ENCODE data around the gene ELMO1.

ELMO1 gene

DNA sequence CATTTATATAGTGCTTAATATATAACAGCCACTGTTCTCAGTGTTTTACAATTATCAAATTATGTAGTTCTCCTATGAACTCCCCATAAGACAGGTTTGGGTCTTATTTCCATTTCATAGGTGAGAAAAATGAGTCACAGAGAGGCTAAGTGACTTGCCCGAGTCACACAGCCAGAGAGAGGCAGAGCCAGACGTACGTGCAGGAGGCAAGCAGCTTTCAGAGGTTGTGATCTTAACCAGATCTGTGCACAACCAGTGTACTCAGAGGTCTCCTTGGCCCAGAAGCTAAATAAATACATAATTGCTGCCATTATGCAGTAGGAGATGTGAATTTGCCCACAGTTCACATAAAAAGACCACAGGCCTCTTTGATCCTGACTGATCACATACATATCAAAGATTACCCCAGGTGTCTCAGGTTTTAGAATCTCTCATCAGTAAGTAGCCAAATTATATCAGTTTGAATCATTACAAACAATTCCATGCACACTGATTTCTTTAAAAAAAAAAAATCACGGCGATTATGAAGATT lies 419.7 kb downstream of the ELMO1 start:
- TF ChIP-seq, protein P1, sequence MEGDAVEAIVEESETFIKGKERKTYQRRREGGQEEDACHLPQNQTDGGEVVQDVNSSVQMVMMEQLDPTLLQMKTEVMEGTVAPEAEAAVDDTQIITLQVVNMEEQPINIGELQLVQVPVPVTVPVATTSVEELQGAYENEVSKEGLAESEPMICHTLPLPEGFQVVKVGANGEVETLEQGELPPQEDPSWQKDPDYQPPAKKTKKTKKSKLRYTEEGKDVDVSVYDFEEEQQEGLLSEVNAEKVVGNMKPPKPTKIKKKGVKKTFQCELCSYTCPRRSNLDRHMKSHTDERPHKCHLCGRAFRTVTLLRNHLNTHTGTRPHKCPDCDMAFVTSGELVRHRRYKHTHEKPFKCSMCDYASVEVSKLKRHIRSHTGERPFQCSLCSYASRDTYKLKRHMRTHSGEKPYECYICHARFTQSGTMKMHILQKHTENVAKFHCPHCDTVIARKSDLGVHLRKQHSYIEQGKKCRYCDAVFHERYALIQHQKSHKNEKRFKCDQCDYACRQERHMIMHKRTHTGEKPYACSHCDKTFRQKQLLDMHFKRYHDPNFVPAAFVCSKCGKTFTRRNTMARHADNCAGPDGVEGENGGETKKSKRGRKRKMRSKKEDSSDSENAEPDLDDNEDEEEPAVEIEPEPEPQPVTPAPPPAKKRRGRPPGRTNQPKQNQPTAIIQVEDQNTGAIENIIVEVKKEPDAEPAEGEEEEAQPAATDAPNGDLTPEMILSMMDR (IDR thresholded peaks at IDR 0.05; ENCODE audit: extremely low read depth, insufficient read depth, missing control alignments) = no peak
- DNase-seq (ENCODE audit: low spot score) = no peak
- in situ Hi-C loops (cut with MboI; ENCODE audit: low pct_unique_long_range_greater_than_20kb, low sequenced_read_pairs, unreplicated experiment) = no loop called here

DNA sequence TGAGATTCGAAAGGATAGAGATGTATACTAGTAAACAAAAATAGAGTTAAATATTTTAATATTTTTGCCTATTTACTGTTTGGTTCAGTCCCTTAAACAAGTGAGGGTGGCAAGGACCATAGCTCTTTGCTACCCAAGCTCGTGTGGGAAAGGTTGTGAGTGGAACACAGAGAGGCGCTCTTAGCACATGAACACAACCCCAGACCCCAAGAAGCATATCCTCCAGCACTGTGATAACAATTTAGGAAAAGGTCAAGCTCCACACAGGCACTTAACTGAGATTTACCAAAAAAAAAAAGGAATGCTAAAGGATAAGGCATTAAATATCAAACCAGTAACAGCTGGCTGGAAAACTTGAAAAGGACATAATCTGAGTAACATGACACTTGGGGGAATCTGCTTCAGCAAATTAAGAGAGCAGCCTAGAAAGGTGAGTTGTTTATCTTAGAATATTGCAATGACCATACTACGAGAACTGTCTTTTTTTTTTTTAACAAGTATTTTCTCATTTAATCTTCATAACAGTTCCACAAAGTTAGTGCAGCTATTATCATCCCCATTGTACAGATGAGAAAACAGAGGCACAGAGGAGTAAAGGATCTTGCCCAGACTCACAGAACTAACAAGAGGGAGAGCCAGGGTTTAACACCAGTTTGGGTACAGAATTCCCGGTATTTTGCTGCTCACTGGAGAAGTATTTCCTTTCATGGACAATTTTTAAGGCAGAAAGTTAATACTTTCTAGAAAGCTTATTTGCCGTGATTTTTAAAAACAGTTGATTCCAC lies 420.9 kb downstream of the ELMO1 start:
- no peak for DNase-seq (ENCODE audit: low spot score)
- in situ Hi-C loops (cut with MboI; ENCODE audit: low pct_unique_long_range_greater_than_20kb, low sequenced_read_pairs, unreplicated experiment) = no loop called here
- TF ChIP-seq, protein P1 (IDR thresholded peaks at IDR 0.05; ENCODE audit: extremely low read depth, insufficient read depth, missing control alignments) = peak; percentile 7

DNA sequence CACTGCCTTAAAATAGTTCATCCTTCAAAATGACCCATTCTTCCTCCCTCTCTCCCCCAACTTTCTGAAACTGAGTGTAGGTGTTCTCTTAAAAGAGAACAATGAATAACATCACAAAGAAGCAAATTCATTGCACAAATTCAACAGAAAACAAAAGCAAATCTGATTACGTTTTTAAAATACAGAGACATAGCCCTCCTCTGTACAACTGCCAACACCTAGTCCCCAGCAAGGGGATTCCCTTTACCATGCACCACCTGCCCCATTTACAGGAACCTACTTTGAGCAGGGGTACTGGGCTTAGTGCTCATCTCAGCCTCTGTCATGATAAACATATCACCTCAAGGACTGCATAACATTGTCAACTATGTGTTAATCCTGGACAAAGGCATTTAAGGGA lies 421.6 kb downstream of the ELMO1 start:
- TF ChIP-seq, protein P1 (IDR thresholded peaks at IDR 0.05; ENCODE audit: extremely low read depth, insufficient read depth, missing control alignments) = no peak
- DNase-seq (ENCODE audit: low spot score) = peak; percentile 13
- in situ Hi-C loops (cut with MboI; ENCODE audit: low pct_unique_long_range_greater_than_20kb, low sequenced_read_pairs, unreplicated experiment) = no loop called here

DNA sequence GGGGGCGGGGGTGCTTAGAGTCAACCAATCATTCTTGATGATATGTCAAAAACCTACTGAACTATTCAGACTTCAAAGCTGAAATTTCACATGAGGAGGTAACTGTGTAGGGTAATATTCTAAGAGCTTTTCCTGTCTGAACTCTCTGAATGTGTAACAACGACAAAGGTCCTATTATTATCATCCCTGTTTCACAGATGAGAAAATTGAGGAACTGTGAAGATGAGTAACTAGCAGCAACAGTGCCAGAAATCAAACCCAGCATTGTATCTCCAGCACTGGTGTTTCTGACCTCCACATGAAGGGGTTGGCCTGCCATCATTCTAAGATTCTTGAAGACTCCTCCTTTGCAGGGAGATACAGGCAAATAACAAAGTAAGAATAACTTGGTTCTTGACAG lies 429.7 kb downstream of the ELMO1 start:
- DNase-seq (ENCODE audit: low spot score) = no peak
- in situ Hi-C loops (cut with MboI; ENCODE audit: low pct_unique_long_range_greater_than_20kb, low sequenced_read_pairs, unreplicated experiment) = no loop called here
- TF ChIP-seq, protein P1 (IDR thresholded peaks at IDR 0.05; ENCODE audit: extremely low read depth, insufficient read depth, missing control alignments) = no peak

DNA sequence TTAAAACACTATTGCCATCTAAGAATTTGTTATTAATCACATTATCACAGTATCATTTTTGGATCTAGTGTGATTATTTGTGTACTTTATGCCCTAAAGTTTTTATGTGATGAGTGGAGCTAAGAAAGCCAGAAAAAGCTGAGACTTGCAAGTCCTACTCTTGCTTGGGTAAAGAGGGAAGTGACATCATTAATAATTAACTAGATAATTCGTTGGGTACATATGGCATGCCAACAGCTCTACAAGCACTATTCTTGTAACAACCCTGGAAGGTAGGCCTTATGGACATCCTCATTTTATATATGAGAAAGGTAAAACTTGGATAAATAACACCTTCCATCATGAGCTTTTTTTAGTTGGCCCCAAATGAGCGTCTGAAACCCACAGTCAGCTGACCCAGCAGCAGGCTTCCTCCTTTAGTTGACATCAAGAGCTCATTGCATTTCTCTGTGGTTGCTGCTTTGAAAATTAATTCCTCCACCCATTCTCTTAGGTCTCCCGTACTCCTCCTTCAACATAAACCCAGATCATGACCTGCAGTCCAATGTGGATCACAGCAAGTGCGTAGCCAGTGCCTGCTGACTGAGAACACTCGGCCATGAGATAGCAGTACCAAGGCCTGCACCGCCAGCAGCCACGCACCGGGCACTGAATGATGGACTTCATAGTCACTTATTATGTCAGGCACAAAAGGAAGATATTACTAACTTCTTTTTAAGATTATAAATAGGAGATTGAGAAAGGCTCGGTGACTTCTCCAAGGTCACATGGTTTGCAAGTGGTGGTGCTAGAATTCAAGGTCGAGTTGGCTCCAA lies 432.4 kb downstream of the ELMO1 start:
- no peak for DNase-seq (ENCODE audit: low spot score)
- in situ Hi-C loops (cut with MboI; ENCODE audit: low pct_unique_long_range_greater_than_20kb, low sequenced_read_pairs, unreplicated experiment) = no loop called here
- TF ChIP-seq, protein P1 (IDR thresholded peaks at IDR 0.05; ENCODE audit: extremely low read depth, insufficient read depth, missing control alignments) = no peak

DNA sequence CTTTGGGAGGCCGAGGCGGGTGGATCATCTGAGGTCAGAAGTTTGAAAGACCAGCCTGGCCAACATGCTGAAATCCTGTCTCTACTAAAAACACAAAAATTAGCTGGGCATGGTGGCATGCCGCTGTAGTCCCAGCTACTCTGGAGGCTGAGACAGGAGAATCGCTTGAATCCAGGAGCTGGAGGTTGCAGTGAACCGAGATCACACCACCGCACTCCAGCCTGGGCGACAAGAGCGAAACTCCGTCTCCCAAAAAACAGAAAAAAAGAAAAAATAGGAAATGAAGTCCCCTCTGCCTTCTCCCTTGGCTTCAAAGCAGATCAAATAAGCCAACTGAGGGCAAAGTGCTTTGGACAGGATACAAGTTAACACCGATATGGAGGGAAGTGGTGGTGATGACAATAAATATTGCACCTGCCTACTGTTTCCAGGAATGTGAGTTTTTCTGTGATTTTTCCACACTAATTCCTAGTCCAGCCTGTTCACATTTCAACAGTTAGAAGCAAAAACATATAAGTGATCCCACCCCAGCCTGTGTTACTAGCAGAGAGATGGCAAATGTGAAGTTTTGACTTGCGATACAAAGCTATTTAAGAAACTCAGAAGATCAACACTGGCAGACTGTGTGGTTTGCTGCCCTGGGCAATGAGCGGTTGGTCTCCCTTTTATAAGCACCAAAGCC lies 433.2 kb downstream of the ELMO1 start:
- in situ Hi-C loops (cut with MboI; ENCODE audit: low pct_unique_long_range_greater_than_20kb, low sequenced_read_pairs, unreplicated experiment) = no loop called here
- TF ChIP-seq, protein P1 (IDR thresholded peaks at IDR 0.05; ENCODE audit: extremely low read depth, insufficient read depth, missing control alignments) = no peak
- DNase-seq (ENCODE audit: low spot score) = no peak

Measured in GM13977 (cell line).